Stimulated activated CD8-positive, alpha-beta memory T cell treated with anti-CD3 and anti-CD28 coated beads, Interleukin-7, amount 100 ng/mL, for 48 hours (primary cell): Measurements from ENCODE around the gene IL21R.

Experiments
- DNase-seq, 2 donors: peaks; one replicate each; pipeline ENCODE4 v3.0.0-alpha.2; 2020; ENCODE audit warnings: low read depth in 1 of 2; ENCODE audit errors: extremely low read depth in 1 of 2

Gene IL21R

DNA sequence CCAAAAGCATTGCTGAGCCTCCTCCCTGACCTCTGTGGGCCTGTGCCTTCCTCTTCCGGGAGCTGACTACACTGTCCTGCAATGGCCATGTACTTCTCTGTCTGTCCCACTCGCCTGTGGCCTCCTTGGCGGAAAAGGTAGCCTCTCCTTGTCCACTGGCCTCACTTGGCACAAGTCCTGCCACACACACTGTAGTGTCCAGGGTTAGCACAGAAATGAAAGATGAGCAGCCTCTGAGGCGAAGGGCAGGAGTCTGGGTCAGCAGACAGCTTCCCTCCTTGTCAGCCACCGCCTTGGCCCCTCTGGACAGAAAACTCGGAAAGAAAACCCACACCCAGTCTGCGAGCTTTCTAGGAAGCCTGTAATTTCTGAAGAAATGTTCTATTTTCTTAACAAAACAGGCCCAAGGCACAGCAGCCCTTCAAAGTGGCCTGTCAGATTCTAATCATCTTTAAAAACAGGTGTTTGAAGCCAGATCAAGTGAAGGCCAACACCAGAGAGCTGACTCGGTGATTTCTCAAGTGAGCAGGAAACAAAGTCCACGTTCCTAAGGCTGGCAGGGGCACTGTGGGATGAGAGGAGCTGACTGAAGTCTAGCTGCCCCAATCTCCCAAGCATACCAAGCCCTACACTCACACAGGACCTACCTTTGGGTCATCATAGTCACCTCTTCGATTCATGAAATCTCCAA, 80.6 kb downstream of the IL21R start:
- no peak for DNase-seq

- DNase-seq: no peak
Measured at GRCh38 chr16:27483088-27483437, 81.1 kb downstream of the IL21R start.

DNA sequence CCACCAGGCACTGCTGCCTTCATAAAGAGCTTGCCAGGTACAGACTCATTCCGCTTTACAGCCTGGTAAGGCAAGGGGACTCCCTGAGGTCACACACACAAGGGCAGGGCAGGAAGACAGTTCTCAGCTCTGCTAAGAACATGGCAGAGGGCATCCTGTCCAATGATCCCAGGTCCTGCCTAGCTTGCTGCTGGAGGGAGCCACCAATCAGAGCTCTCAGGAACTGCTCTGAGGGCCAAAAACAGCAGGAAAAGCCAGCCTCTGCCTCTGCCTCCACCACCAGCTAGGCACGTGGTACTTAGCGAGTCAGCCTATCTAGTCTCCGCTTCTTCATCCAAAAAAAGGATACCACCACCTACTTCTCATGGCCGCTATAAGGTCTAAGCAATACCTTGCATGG, 81.7 kb downstream of the IL21R start:
- no peak for DNase-seq

GRCh38 chr16:27485126-27485525, 83.2 kb downstream of the IL21R start:
- no peak for DNase-seq

DNA sequence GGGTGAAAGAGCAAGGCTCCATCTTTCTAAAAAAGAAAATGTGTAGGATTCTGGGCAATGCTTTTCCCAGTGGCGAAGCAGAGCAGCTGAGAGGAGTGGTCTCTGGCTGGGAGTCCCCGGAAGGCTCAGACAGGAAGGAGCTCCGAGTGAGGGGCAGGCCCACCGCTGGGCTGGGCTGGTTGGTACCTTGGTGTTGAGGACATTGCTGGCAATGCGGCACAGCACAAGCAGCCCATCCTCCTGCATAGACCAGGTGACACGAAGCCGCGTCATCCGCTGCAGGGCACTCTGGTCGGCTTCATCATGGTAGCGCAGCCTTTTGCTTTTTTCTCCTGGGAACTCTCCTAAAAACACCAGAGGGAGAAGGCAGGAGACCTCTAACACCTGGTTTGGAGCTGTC, 83.8 kb downstream of the IL21R start:
- DNase-seq: no peak

- DNase-seq: no peak
Measured at GRCh38 chr16:27486344-27486743, 84.4 kb downstream of the IL21R start.

- DNase-seq: no peak
Measured at GRCh38 chr16:27486760-27487159, 84.8 kb downstream of the IL21R start.

DNA sequence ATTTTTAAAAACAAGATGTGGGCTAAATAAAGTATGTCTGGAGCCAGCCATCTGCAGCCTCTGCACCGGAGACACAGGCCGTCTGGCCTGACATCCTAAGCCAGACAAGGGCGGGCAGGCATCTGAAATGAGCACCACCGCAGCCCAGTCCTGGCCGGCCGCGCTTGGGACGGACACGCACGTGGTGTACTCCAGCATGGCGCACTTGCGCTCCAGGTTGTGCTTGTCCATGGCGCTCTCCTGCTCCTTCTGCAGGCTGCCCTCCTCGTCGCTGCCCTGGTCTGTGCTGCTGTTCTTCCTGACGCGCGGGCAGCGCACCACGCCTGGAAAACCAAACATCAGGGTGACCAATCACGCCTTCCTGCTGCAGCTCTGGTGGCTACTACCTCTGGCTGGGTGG, 87.4 kb downstream of the IL21R start:
- DNase-seq: no peak

DNA sequence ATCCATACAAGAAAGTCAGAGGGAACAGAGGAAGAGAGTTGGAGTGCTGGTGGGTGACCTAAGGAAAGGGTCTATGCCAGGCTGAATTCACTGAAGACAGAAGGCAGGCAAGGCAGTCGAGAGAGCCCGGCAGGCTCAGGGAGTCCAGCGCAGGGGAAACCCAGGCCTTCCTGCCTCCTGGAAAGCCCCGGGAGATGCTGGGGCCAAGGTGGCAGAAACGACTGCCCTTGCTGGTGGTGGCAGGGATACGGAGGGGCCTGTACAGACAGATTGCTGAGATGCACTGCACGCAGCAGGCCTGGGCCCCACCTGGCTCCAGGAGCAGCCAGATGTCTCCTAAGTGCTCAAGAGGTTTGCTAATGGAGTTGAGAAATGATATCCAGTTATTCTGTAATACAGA, 87.9 kb downstream of the IL21R start:
- DNase-seq: no peak

GRCh38 chr16:27491894-27492587, 90.1 kb downstream of the IL21R start:
- DNase-seq: no peak

DNA sequence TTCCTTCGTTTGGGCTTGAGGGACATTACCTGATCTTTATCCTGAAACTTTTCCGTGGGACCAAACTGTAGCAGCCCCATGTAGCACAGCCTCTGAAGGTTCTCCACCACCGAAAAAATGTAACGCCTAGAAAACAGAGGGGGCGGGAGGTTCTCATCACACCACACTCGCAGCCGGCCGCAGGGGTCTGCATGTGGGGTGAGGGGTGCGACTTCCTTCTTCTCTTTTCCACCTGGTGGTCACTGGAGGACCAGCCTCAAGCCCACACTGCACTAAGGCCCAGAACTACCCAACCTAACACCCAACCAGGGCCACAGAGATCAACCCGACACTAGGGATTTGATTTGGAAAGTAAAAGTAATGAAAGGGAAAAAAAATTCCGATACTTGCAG, 90.6 kb downstream of the IL21R start:
- DNase-seq: no peak

DNA sequence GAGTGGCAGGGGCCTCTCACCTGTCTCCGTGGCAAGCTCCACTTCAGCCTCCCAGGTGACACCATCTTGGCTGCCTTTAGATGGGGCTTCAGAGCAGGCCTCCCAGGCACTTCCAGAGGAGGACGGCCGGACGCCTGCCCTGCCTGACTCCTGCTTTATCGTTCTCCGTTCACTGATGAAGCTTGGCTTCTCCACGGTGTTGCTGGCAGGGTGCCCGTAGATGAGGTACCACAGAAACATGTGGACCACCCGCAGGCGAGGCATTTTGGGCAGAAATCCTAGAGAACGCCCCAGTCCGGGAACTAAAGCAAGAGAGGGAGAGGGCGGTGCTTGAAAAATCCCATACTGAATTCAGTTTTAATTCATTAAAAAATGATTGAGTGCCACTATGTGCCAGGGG, 93.2 kb downstream of the IL21R start:
- no peak for DNase-seq

DNA sequence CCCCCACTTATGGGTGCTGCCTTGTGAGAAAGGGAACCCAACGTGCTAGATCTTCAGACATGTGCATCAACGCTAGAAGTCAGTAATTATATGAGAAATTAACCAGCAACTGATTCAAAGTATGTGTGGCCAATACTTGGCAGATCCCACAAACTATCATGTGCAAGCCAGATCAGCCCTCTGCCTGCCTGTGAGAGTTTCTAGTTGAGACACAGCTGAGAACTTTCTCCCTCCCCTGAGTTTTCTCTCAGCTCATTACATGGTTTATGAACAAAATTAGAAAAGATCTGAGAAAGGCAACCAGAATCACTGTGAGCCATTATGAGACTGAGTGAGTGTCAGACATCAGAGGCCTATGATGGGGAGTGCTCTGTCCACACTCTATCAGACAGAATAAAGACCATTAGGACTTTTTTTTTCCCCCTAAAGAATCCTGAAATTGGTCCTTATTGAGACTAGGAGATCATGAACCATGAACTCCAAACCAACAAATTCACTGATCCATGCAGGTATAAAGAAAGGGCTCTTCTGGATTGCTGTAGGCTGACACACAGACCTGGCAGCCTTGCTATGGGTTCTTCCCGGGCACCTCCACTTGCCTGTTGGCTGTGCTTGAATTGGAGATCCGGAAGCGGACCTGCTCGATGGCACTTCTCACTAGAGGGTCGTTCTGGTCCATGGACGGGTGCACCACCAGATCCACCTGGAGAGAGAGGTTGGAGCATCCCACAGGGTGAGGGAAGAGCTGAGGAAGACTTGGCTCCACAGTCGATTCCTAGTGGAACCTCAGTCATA, 96.3 kb downstream of the IL21R start:
- DNase-seq: no peak

DNA sequence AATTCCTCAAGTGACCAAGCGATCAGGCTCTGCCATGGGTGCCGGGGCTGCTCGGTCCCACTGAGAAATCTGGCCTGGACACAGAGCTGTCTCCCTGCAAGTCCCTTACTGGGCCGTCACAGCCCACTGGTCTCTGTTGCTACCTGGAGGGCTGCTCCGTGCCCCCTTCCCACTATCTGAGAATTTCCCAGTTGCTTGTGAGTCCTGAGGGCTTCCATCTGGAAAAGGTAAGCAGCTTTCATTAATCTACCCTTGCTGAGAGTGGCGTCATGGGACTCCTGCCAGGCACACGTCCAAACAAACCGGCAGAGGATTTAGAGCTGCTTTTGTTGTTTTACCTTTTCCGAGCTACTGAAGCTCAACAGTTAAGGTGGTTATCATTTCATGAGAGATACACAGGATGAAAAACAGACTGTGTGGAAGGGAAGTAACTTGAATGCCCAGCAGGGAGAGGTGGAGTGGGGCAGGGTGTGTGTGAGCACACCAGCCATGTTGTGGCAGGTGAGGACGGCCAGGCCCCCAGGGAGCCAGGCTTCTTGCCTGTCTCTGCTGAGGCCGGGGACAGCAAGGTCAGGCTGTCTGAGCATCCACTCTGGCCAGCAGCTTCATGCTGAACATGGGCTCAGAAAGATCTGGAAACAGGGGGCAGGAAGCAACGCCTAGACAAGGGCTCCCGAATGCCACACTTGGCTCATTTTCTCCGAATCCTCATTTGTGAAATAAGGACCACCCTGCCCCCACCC, 97.1 kb downstream of the IL21R start:
- no peak for DNase-seq

- no peak for DNase-seq
Measured at GRCh38 chr16:27499659-27500055, 97.7 kb downstream of the IL21R start.

DNA sequence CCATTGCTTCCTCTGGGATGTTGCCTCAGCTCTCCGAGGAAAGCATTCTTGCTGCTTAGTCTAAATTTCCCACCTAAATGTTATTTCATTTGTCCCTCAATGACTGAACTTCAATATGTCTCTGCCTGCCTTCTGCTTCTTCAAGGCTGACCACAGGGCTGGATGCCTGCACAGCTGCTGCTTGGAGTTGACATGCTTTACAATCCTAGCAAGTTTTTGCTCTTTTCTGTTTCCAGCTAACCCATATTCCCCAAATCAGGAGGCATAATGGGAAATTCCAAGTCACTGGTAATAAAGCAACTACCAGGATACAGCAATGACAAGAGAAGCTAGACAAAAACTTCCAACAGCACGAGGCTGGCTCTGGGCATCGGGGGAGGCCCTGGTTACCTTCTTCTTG, 98.8 kb downstream of the IL21R start:
- no peak for DNase-seq
